Measurements from ENCODE around the gene GPR37L1. TPM values are rescaled to one million over a fixed set of nuclear protein-coding genes. Genes with fewer than 3 reads are reported as not detected.
"Not testable (repeated sequence)": the region's sequence is repeated elsewhere in the genome, so short reads cannot be mapped to it uniquely, and the experiment has no call there.

The GPR37L1 gene
- total RNA-seq, 2 experiments from 2014 or later, result not detected

GRCh38 chr1:202133001-202133400 is 10.3 kb downstream of the GPR37L1 start:
- Mint-ChIP-seq H3K9me3 (no peaks in the 10 kb centered on the region), H3K4me3 (no peak overlapping the region), H3K27me3 (no peaks in the 10 kb centered on the region), H3K4me1 (peaks cover 6% of the 10 kb centered on the region), H3K36me3 (peaks cover 2% of the 10 kb centered on the region), H3K27ac (no peak overlapping the region)
- POLR2A ChIA-PET, result interaction anchor here (2.2 kb wide), 1 partner anchor 10 kb away, joined by 7 read pairs; no protein-coding TSS in a partner anchor
- ATAC-seq (ENCODE audit: low read depth), result no peak
- DNase-seq, result no peak

- no peak for DNase-seq
- no peaks in the 10 kb centered on the region for H3K9me3 Mint-ChIP-seq
- H3K36me3 Mint-ChIP-seq, result peaks cover 2% of the 10 kb centered on the region
- no peak for ATAC-seq (ENCODE audit: low read depth)
- peaks cover 6% of the 10 kb centered on the region for H3K4me1 Mint-ChIP-seq
- H3K27ac Mint-ChIP-seq, result no peak overlapping the region
- no peaks in the 10 kb centered on the region for H3K27me3 Mint-ChIP-seq
- POLR2A ChIA-PET, result no interaction called here
- H3K4me3 Mint-ChIP-seq, result no peak overlapping the region
Observed at GRCh38 chr1:202133496-202133895, 10.8 kb downstream of the GPR37L1 start.

GRCh38 chr1:202133989-202134388 is 11.3 kb downstream of the GPR37L1 start:
- DNase-seq, result no peak
- Mint-ChIP-seq H3K4me3 (no peak overlapping the region), H3K27ac (no peak overlapping the region), H3K36me3 (peaks cover 2% of the 10 kb centered on the region), H3K27me3 (no peaks in the 10 kb centered on the region), H3K9me3 (no peaks in the 10 kb centered on the region), H3K4me1 (peaks cover 6% of the 10 kb centered on the region)
- no peak for ATAC-seq (ENCODE audit: low read depth)
- POLR2A ChIA-PET, result interaction anchor here (1.7 kb wide), 1 partner anchor 304 kb away, joined by 4 read pairs; no protein-coding TSS in a partner anchor

GRCh38 chr1:202134645-202135172 is 12.0 kb downstream of the GPR37L1 start:
- no peak for DNase-seq
- Mint-ChIP-seq H3K36me3 (peaks cover 2% of the 10 kb centered on the region), H3K4me1 (peaks cover 6% of the 10 kb centered on the region), H3K27ac (no peak overlapping the region), H3K9me3 (no peaks in the 10 kb centered on the region), H3K4me3 (no peak overlapping the region), H3K27me3 (no peaks in the 10 kb centered on the region)
- no peak for ATAC-seq (ENCODE audit: low read depth)
- POLR2A ChIA-PET, result interaction anchor here (1.2 to 1.7 kb wide), 2 partner anchors 26 to 305 kb away, joined by 4 read pairs; partner anchors contain the start of gene PTPN7

GRCh38 chr1:202135221-202135721 is 12.6 kb downstream of the GPR37L1 start:
- no peaks in the 10 kb centered on the region for H3K27me3 Mint-ChIP-seq
- peaks cover 2% of the 10 kb centered on the region for H3K36me3 Mint-ChIP-seq
- POLR2A ChIA-PET, result interaction anchor here (0.6 to 1.7 kb wide), 4 partner anchors 11 to 306 kb away, joined by 4 read pairs; partner anchors contain the start of gene PTPN7
- H3K4me1 Mint-ChIP-seq, result peaks cover 6% of the 10 kb centered on the region
- DNase-seq (peak; percentile 63), ATAC-seq (ENCODE audit: low read depth) (peak; percentile 70)
- H3K9me3 Mint-ChIP-seq, result no peaks in the 10 kb centered on the region
- H3K4me3 Mint-ChIP-seq, result no peak overlapping the region
- no peak overlapping the region for H3K27ac Mint-ChIP-seq

GRCh38 chr1:202140833-202141232 is 18.1 kb downstream of the GPR37L1 start:
- DNase-seq (no peak), ATAC-seq (ENCODE audit: low read depth) (no peak)
- Mint-ChIP-seq H3K36me3 (no peaks in the 10 kb centered on the region), H3K9me3 (no peaks in the 10 kb centered on the region), H3K27ac (no peak overlapping the region), H3K4me1 (peaks cover 22% of the 10 kb centered on the region), H3K27me3 (no peaks in the 10 kb centered on the region), H3K4me3 (no peak overlapping the region)
- POLR2A ChIA-PET, result no interaction called here

GRCh38 chr1:202141468-202141867 is 18.8 kb downstream of the GPR37L1 start:
- ATAC-seq (ENCODE audit: low read depth); H3K27ac Mint-ChIP-seq; H3K4me3 Mint-ChIP-seq; H3K27me3 Mint-ChIP-seq; H3K36me3 Mint-ChIP-seq; POLR2A ChIA-PET; H3K9me3 Mint-ChIP-seq; DNase-seq: not testable (repeated sequence)
- peaks cover 22% of the 10 kb centered on the region for H3K4me1 Mint-ChIP-seq

- no peaks in the 10 kb centered on the region for H3K27me3 Mint-ChIP-seq
- no peak for DNase-seq
- H3K36me3 Mint-ChIP-seq, result peaks cover 3% of the 10 kb centered on the region
- peak; percentile 19 for ATAC-seq (ENCODE audit: low read depth)
- POLR2A ChIA-PET, result interaction anchor here (0.6 to 5.9 kb wide), 5 partner anchors 11 to 49 kb away, joined by 3 to 40 read pairs (median 13); partner anchors contain the start of gene PTPN7
- peak overlapping the region; percentile 88 for H3K27ac Mint-ChIP-seq
- H3K4me3 Mint-ChIP-seq, result peak overlapping the region; percentile 97
- peaks cover 25% of the 10 kb centered on the region for H3K4me1 Mint-ChIP-seq
- no peaks in the 10 kb centered on the region for H3K9me3 Mint-ChIP-seq
Observed at GRCh38 chr1:202143011-202143767, 20.5 kb downstream of the GPR37L1 start.

GRCh38 chr1:202143768-202144401 is 21.2 kb downstream of the GPR37L1 start:
- H3K36me3 Mint-ChIP-seq, result peaks cover 3% of the 10 kb centered on the region
- H3K4me1 Mint-ChIP-seq, result peaks cover 25% of the 10 kb centered on the region
- DNase-seq (no peak), ATAC-seq (ENCODE audit: low read depth) (peak; percentile 57)
- POLR2A ChIA-PET, result interaction anchor here (0.6 to 5.9 kb wide), 5 partner anchors 11 to 49 kb away, joined by 3 to 40 read pairs (median 13); partner anchors contain the start of gene PTPN7
- H3K27me3 Mint-ChIP-seq, result no peaks in the 10 kb centered on the region
- no peaks in the 10 kb centered on the region for H3K9me3 Mint-ChIP-seq
- peak overlapping the region; percentile 88 for H3K27ac Mint-ChIP-seq
- peak overlapping the region; percentile 97 for H3K4me3 Mint-ChIP-seq

- H3K36me3 Mint-ChIP-seq, result peaks cover 3% of the 10 kb centered on the region
- POLR2A ChIA-PET, result interaction anchor here (2.7 to 5.9 kb wide), 3 partner anchors 10 to 20 kb away, joined by 13 to 40 read pairs (median 18); partner anchors contain the start of gene PTPN7
- peaks cover 25% of the 10 kb centered on the region for H3K4me1 Mint-ChIP-seq
- peak; percentile 84 for DNase-seq
- peak within 1 kb of the TSS; percentile 88 for H3K27ac Mint-ChIP-seq
- H3K27me3 Mint-ChIP-seq, result no peaks in the 10 kb centered on the region
- H3K9me3 Mint-ChIP-seq, result no peaks in the 10 kb centered on the region
- peak within 1 kb of the TSS; percentile 97 for H3K4me3 Mint-ChIP-seq
- peak; percentile 79 for ATAC-seq (ENCODE audit: low read depth)
Observed at GRCh38 chr1:202144402-202145067, 21.8 kb downstream of the GPR37L1 start, which contains the start of gene ARL8A. Gene ARL8A (minus strand): TSS chr1:202144737. CDS start chr1:202144572, 165 bp downstream.

GRCh38 chr1:202145068-202145743 is 22.5 kb downstream of the GPR37L1 start:
- Mint-ChIP-seq H3K4me3 (peak overlapping the region; percentile 62), H3K27ac (peak overlapping the region; percentile 68), H3K9me3 (no peaks in the 10 kb centered on the region), H3K4me1 (peaks cover 25% of the 10 kb centered on the region), H3K36me3 (peaks cover 3% of the 10 kb centered on the region), H3K27me3 (no peaks in the 10 kb centered on the region)
- DNase-seq, result no peak
- POLR2A ChIA-PET, result interaction anchor here (0.6 to 5.9 kb wide), 7 partner anchors 10 to 816 kb away, joined by 4 to 40 read pairs (median 8); partner anchors contain the start of gene PTPN7
- ATAC-seq (ENCODE audit: low read depth), result peak; percentile 16

- not testable (repeated sequence) for H3K9me3 Mint-ChIP-seq; H3K36me3 Mint-ChIP-seq; H3K27me3 Mint-ChIP-seq; ATAC-seq (ENCODE audit: low read depth); DNase-seq
- Mint-ChIP-seq H3K4me3 (peak overlapping the region; percentile 62), H3K27ac (peak overlapping the region; percentile 68), H3K4me1 (peaks cover 27% of the 10 kb centered on the region)
- POLR2A ChIA-PET, result interaction anchor here (0.6 to 5.9 kb wide), 8 partner anchors 9 to 815 kb away, joined by 4 to 40 read pairs (median 4); partner anchors contain the start of gene PTPN7
Observed at GRCh38 chr1:202145744-202146140, 23.0 kb downstream of the GPR37L1 start.
